ENCODE results near the gene ABHD16B. TPM values are rescaled to one million over a fixed set of nuclear protein-coding genes. Genes with fewer than 3 reads are reported as not detected.

Gene ABHD16B
- total and polyA plus RNA-seq, 10 of the 15 experiments (the other 5 are each of a cell fraction or from before 2014, with no cell fraction given), result 0.13 TPM; not detected in 9

GRCh38 chr20:63864545-63864977 is 3.3 kb downstream of the ABHD16B start (continued):
- no peak for TF ChIP-seq E4F1 (IDR thresholded peaks at IDR 0.05; ENCODE audit: borderline replicate concordance, partially characterized antibody)
- peak; percentile 60 for TF ChIP-seq MEF2B (IDR thresholded peaks at IDR 0.05; ENCODE audit: partially characterized antibody, poor library complexity, severe bottlenecking)
- TF ChIP-seq CHD2 (IDR thresholded peaks at IDR 0.05; ENCODE audit: borderline replicate concordance, low read depth, low read length), result no peak
- TF ChIP-seq CHD1 (IDR thresholded peaks at IDR 0.05; ENCODE audit: low read depth, low read length), result 0 out of 2 replicates have a peak, but pooled peaks have one; percentile 6
- 0 out of 2 replicates have a peak, but pooled peaks have one; percentile 7 for TF ChIP-seq NBN (IDR thresholded peaks at IDR 0.05)
- TF ChIP-seq CEBPZ (IDR thresholded peaks at IDR 0.05; ENCODE audit: low read depth, low read length), result no peak
- peak; percentile 28; the same call in 1 of the 2 replicates for TF ChIP-seq JUNB (IDR thresholded peaks at IDR 0.05)
- no peak for TF ChIP-seq NFIC (IDR thresholded peaks at IDR 0.05; ENCODE audit: low read depth, low read length)
- peak; percentile 23; the same call in 1 of the 2 replicates for TF ChIP-seq MTA2 (IDR thresholded peaks at IDR 0.05; ENCODE audit: low read depth)
